Stimulated activated naive CD8-positive, alpha-beta T cell treated with anti-CD3 and anti-CD28 coated beads, Interleukin-15, Interleukin-2, amounts not matched to agents 100 ng/mL and 50 ng/mL, for 24 hours (primary cell): ENCODE data around the gene SMPD4.
"Not testable (repeated sequence)": the region's sequence is repeated elsewhere in the genome, so short reads cannot be mapped to it uniquely, and the experiment has no call there.

Experiments
- H3K27ac Mint-ChIP-seq: one replicate; pipeline ENCODE4 v1.8.0; 2021; ENCODE audit warnings: mild to moderate bottlenecking, mixed read lengths
- H3K27me3 Mint-ChIP-seq: one replicate; pipeline ENCODE4 v1.8.0; 2021; ENCODE audit warnings: mixed read lengths
- H3K36me3 Mint-ChIP-seq: one replicate; pipeline ENCODE4 v1.8.0; 2021; ENCODE audit warnings: low read depth, mixed read lengths
- H3K4me1 Mint-ChIP-seq: one replicate; pipeline ENCODE4 v1.8.0; 2021; ENCODE audit warnings: low read depth, mixed read lengths
- H3K4me3 Mint-ChIP-seq: one replicate; pipeline ENCODE4 v1.8.0; 2021; ENCODE audit warnings: mild to moderate bottlenecking, mixed read lengths
- H3K9me3 Mint-ChIP-seq: one replicate; pipeline ENCODE4 v1.8.0; 2021; ENCODE audit warnings: mixed read lengths

Gene SMPD4

GRCh38 chr2:130156624-130157004, 24.8 kb downstream of the SMPD4 start:
- Mint-ChIP-seq H3K4me3 (no peak overlapping the region), H3K4me1 (peaks cover 15% of the 10 kb centered on the region), H3K9me3 (no peaks in the 10 kb centered on the region), H3K27me3 (no peaks in the 10 kb centered on the region), H3K27ac (no peak overlapping the region), H3K36me3 (peaks cover 28% of the 10 kb centered on the region)

GRCh38 chr2:130155956-130156623, 25.3 kb downstream of the SMPD4 start:
- not testable (repeated sequence) for H3K4me3 Mint-ChIP-seq, H3K27ac Mint-ChIP-seq, H3K9me3 Mint-ChIP-seq, H3K27me3 Mint-ChIP-seq
- peaks cover 28% of the 10 kb centered on the region for H3K36me3 Mint-ChIP-seq
- peaks cover 15% of the 10 kb centered on the region for H3K4me1 Mint-ChIP-seq

- Mint-ChIP-seq H3K36me3 (peaks cover 29% of the 10 kb centered on the region), H3K27ac (peak overlapping the region; percentile 49), H3K4me3 (no peak overlapping the region), H3K4me1 (peaks cover 15% of the 10 kb centered on the region), H3K9me3 (no peaks in the 10 kb centered on the region), H3K27me3 (no peaks in the 10 kb centered on the region)
Measured at GRCh38 chr2:130154773-130155765, 26.3 kb downstream of the SMPD4 start.

GRCh38 chr2:130154423-130154770, 27.0 kb downstream of the SMPD4 start:
- Mint-ChIP-seq H3K36me3 (peaks cover 22% of the 10 kb centered on the region), H3K4me1 (peaks cover 15% of the 10 kb centered on the region)
- H3K27me3 Mint-ChIP-seq, H3K4me3 Mint-ChIP-seq, H3K9me3 Mint-ChIP-seq, H3K27ac Mint-ChIP-seq: not testable (repeated sequence)

GRCh38 chr2:130153721-130154422, 27.5 kb downstream of the SMPD4 start:
- not testable (repeated sequence) for H3K9me3 Mint-ChIP-seq, H3K4me3 Mint-ChIP-seq, H3K27ac Mint-ChIP-seq, H3K27me3 Mint-ChIP-seq
- peaks cover 22% of the 10 kb centered on the region for H3K36me3 Mint-ChIP-seq
- H3K4me1 Mint-ChIP-seq, result peaks cover 14% of the 10 kb centered on the region

- Mint-ChIP-seq H3K27ac (no peak overlapping the region), H3K4me3 (no peak overlapping the region), H3K4me1 (peaks cover 8% of the 10 kb centered on the region), H3K9me3 (no peaks in the 10 kb centered on the region), H3K27me3 (no peaks in the 10 kb centered on the region), H3K36me3 (peaks cover 16% of the 10 kb centered on the region)
Measured at GRCh38 chr2:130152816-130153595, 28.4 kb downstream of the SMPD4 start.

GRCh38 chr2:130152136-130152815, 29.1 kb downstream of the SMPD4 start:
- peaks cover 15% of the 10 kb centered on the region for H3K36me3 Mint-ChIP-seq
- H3K9me3 Mint-ChIP-seq, H3K27me3 Mint-ChIP-seq, H3K27ac Mint-ChIP-seq, H3K4me1 Mint-ChIP-seq, H3K4me3 Mint-ChIP-seq: not testable (repeated sequence)

GRCh38 chr2:130151145-130151512, 30.3 kb downstream of the SMPD4 start:
- H3K4me3 Mint-ChIP-seq, H3K27ac Mint-ChIP-seq, H3K4me1 Mint-ChIP-seq, H3K27me3 Mint-ChIP-seq, H3K9me3 Mint-ChIP-seq: not testable (repeated sequence)
- H3K36me3 Mint-ChIP-seq, result peaks cover 11% of the 10 kb centered on the region

GRCh38 chr2:130150181-130151144, 30.9 kb downstream of the SMPD4 start:
- Mint-ChIP-seq H3K4me1 (peaks cover 3% of the 10 kb centered on the region), H3K27ac (no peak overlapping the region), H3K4me3 (no peak overlapping the region), H3K9me3 (no peaks in the 10 kb centered on the region), H3K27me3 (peaks cover 5% of the 10 kb centered on the region), H3K36me3 (peaks cover 11% of the 10 kb centered on the region)

- H3K27me3 Mint-ChIP-seq, H3K27ac Mint-ChIP-seq, H3K4me3 Mint-ChIP-seq, H3K9me3 Mint-ChIP-seq: not testable (repeated sequence)
- peaks cover 11% of the 10 kb centered on the region for H3K4me1 Mint-ChIP-seq
- H3K36me3 Mint-ChIP-seq, result peaks cover 11% of the 10 kb centered on the region
Measured at GRCh38 chr2:130148515-130148914, 32.9 kb downstream of the SMPD4 start.

- H3K9me3 Mint-ChIP-seq, H3K27ac Mint-ChIP-seq, H3K36me3 Mint-ChIP-seq: not testable (repeated sequence)
- peaks cover 15% of the 10 kb centered on the region for H3K4me1 Mint-ChIP-seq
- H3K4me3 Mint-ChIP-seq, result peak within 1 kb of the TSS; percentile 72
- H3K27me3 Mint-ChIP-seq, result peaks cover 12% of the 10 kb centered on the region
Measured at GRCh38 chr2:130145006-130145414, 36.4 kb downstream of the SMPD4 start, which contains the start of gene CCDC74B. Gene CCDC74B, minus strand, starts transcription at chr2:130145112. Its CDS starts 116 bp downstream, at chr2:130144996.

GRCh38 chr2:130143266-130144039, 37.9 kb downstream of the SMPD4 start:
- Mint-ChIP-seq H3K4me3 (peak overlapping the region; percentile 72), H3K27me3 (peaks cover 12% of the 10 kb centered on the region), H3K4me1 (peaks cover 12% of the 10 kb centered on the region)
- not testable (repeated sequence) for H3K27ac Mint-ChIP-seq, H3K9me3 Mint-ChIP-seq, H3K36me3 Mint-ChIP-seq
